HEK293 (cell line): ENCODE results near the gene PLCD4.

Experiments used
- BCL11A ChIP-seq: fragments of 450-650 bp; formaldehyde crosslinking; IDR thresholded peaks from 2 replicates; pipeline ENCODE4 v1.5.1; 2016; ENCODE audit warnings: low read depth, missing biosample characterization, missing genetic modification characterization
- BCL11B ChIP-seq: fragments of 450-650 bp; formaldehyde crosslinking; IDR thresholded peaks from 2 replicates; pipeline ENCODE4 v1.5.1; 2016; ENCODE audit warnings: low read depth, missing biosample characterization, missing genetic modification characterization
- GFI1B ChIP-seq: fragments of 450-650 bp; formaldehyde crosslinking; IDR thresholded peaks from 2 replicates; pipeline ENCODE4 v1.5.1; 2016; ENCODE audit warnings: missing biosample characterization, missing genetic modification characterization
- HOXA7 ChIP-seq: sonication (generic); formaldehyde crosslinking; IDR thresholded peaks from 2 replicates; pipeline ENCODE4 v1.8.1; 2022; ENCODE audit warnings: missing genetic modification reagents, borderline replicate concordance
- HOXD13 ChIP-seq: sonication (generic); formaldehyde crosslinking; IDR thresholded peaks from 2 replicates; pipeline ENCODE4 v1.8.0; 2022; ENCODE audit warnings: missing genetic modification reagents, borderline replicate concordance
- KLF10 ChIP-seq: fragments of 450-650 bp; IDR thresholded peaks from 2 replicates; pipeline ENCODE4 v1.5.1; 2018; ENCODE audit warnings: missing biosample characterization, mild to moderate bottlenecking, missing genetic modification characterization
- KLF7 ChIP-seq: fragments of 450-650 bp; formaldehyde crosslinking; IDR thresholded peaks from 2 replicates; pipeline ENCODE4 v1.5.1; 2016; ENCODE audit warnings: missing biosample characterization, missing genetic modification characterization, borderline replicate concordance
- MYNN ChIP-seq: fragments of 450-650 bp; formaldehyde crosslinking; IDR thresholded peaks from 2 replicates; pipeline ENCODE4 v1.5.1; 2016; ENCODE audit warnings: missing biosample characterization, missing genetic modification characterization, borderline replicate concordance
- SP7 ChIP-seq: fragments of 450-650 bp; formaldehyde crosslinking; IDR thresholded peaks from 2 replicates; pipeline ENCODE4 v1.5.1; 2016; ENCODE audit warnings: missing biosample characterization, missing genetic modification characterization
- TRIM28 ChIP-seq: IDR thresholded peaks from 2 replicates; pipeline ENCODE4 v1.6.1; 2011; ENCODE audit warnings: low read length, control low read depth, borderline replicate concordance
- ZBTB1 ChIP-seq: fragments of 450-650 bp; formaldehyde crosslinking; IDR thresholded peaks from 2 replicates; pipeline ENCODE4 v1.5.1; 2016; ENCODE audit warnings: missing biosample characterization, missing genetic modification characterization
- ZBTB17 ChIP-seq: fragments of 450-650 bp; formaldehyde crosslinking; IDR thresholded peaks from 2 replicates; pipeline ENCODE4 v1.5.1; 2016; ENCODE audit warnings: missing biosample characterization, missing genetic modification characterization
- ZBTB48 ChIP-seq: fragments of 450-650 bp; formaldehyde crosslinking; IDR thresholded peaks from 2 replicates; pipeline ENCODE4 v1.5.1; 2016; ENCODE audit warnings: missing biosample characterization, missing genetic modification characterization
- ZFP3 ChIP-seq: fragments of 450-650 bp; formaldehyde crosslinking; IDR thresholded peaks from 2 replicates; pipeline ENCODE4 v1.5.1; 2016; ENCODE audit warnings: low read depth, missing biosample characterization, missing genetic modification characterization
- ZNF114 ChIP-seq: fragments of 450-650 bp; formaldehyde crosslinking; IDR thresholded peaks from 2 replicates; pipeline ENCODE4 v1.5.0; 2017; ENCODE audit warnings: missing biosample characterization, missing genetic modification characterization
- ZNF121 ChIP-seq: fragments of 450-650 bp; formaldehyde crosslinking; IDR thresholded peaks from 2 replicates; pipeline ENCODE4 v1.5.1; 2016; ENCODE audit warnings: missing biosample characterization, missing genetic modification characterization
- ZNF157 ChIP-seq: fragments of 450-650 bp; formaldehyde crosslinking; IDR thresholded peaks from 2 replicates; pipeline ENCODE4 v1.5.1; 2016; ENCODE audit warnings: missing biosample characterization, missing genetic modification characterization
- ZNF266 ChIP-seq: fragments of 450-650 bp; formaldehyde crosslinking; IDR thresholded peaks from 2 replicates; pipeline ENCODE4 v1.5.1; 2016; ENCODE audit warnings: missing biosample characterization, missing genetic modification characterization, low read depth
- ZNF350 ChIP-seq: fragments of 450-650 bp; formaldehyde crosslinking; IDR thresholded peaks from 2 replicates; pipeline ENCODE4 v1.5.0; 2017; ENCODE audit warnings: missing biosample characterization, mild to moderate bottlenecking, missing genetic modification characterization
- ZNF354C ChIP-seq: fragments of 450-650 bp; formaldehyde crosslinking; IDR thresholded peaks from 2 replicates; pipeline ENCODE4 v1.5.1; 2016; ENCODE audit warnings: missing biosample characterization, missing genetic modification characterization, low read depth, borderline replicate concordance
- ZNF514 ChIP-seq: fragments of 450-650 bp; formaldehyde crosslinking; IDR thresholded peaks from 2 replicates; pipeline ENCODE4 v1.5.1; 2016; ENCODE audit warnings: missing biosample characterization, missing genetic modification characterization
- ZNF530 ChIP-seq: fragments of 450-650 bp; formaldehyde crosslinking; IDR thresholded peaks from 2 replicates; pipeline ENCODE4 v1.5.1; 2016; ENCODE audit warnings: low read depth, missing biosample characterization, missing genetic modification characterization
- ZNF623 ChIP-seq: fragments of 450-650 bp; formaldehyde crosslinking; IDR thresholded peaks from 2 replicates; pipeline ENCODE4 v1.5.1; 2016; ENCODE audit warnings: missing biosample characterization, missing genetic modification characterization
- ZNF626 ChIP-seq: fragments of 450-650 bp; sonication (Bioruptor Pico); formaldehyde crosslinking; IDR thresholded peaks from 2 replicates; pipeline ENCODE4 v1.5.1; 2018; ENCODE audit warnings: missing biosample characterization, missing genetic modification characterization, inconsistent platforms
- ZNF777 ChIP-seq: fragments of 450-650 bp; formaldehyde crosslinking; IDR thresholded peaks from 2 replicates; pipeline ENCODE4 v1.5.1; 2017; ENCODE audit warnings: missing biosample characterization, missing genetic modification characterization, borderline replicate concordance
- TF ChIP-seq, protein P1 (sequence below): IDR thresholded peaks from 2 replicates; pipeline ENCODE4 v1.6.1; 2011; ENCODE audit warnings: mild to moderate bottlenecking, low read depth, low read length, borderline replicate concordance
- TF ChIP-seq, protein P2 (sequence below): fragments of 450-650 bp; formaldehyde crosslinking; IDR thresholded peaks from 2 replicates; pipeline ENCODE4 v1.5.1; 2016; ENCODE audit warnings: missing biosample characterization, missing genetic modification characterization
- TF ChIP-seq, protein P3 (sequence below): fragments of 450-650 bp; formaldehyde crosslinking; IDR thresholded peaks from 2 replicates; pipeline ENCODE4 v1.5.1; 2016; ENCODE audit warnings: missing biosample characterization, missing genetic modification characterization
- TF ChIP-seq, protein P4 (sequence below): fragments of 450-650 bp; formaldehyde crosslinking; IDR thresholded peaks from 2 replicates; pipeline ENCODE4 v1.5.0; 2017; ENCODE audit warnings: missing biosample characterization, missing genetic modification characterization, borderline replicate concordance
- TF ChIP-seq, protein P5 (sequence below): fragments of 450-650 bp; formaldehyde crosslinking; IDR thresholded peaks from 2 replicates; pipeline ENCODE4 v1.5.1; 2017; ENCODE audit warnings: missing biosample characterization, missing genetic modification characterization
- TF ChIP-seq, protein P6 (sequence below): fragments of 450-650 bp; formaldehyde crosslinking; IDR thresholded peaks from 2 replicates; pipeline ENCODE4 v1.5.1; 2017; ENCODE audit warnings: missing biosample characterization, mild to moderate bottlenecking, missing genetic modification characterization, moderate library complexity

Gene PLCD4

DNA sequence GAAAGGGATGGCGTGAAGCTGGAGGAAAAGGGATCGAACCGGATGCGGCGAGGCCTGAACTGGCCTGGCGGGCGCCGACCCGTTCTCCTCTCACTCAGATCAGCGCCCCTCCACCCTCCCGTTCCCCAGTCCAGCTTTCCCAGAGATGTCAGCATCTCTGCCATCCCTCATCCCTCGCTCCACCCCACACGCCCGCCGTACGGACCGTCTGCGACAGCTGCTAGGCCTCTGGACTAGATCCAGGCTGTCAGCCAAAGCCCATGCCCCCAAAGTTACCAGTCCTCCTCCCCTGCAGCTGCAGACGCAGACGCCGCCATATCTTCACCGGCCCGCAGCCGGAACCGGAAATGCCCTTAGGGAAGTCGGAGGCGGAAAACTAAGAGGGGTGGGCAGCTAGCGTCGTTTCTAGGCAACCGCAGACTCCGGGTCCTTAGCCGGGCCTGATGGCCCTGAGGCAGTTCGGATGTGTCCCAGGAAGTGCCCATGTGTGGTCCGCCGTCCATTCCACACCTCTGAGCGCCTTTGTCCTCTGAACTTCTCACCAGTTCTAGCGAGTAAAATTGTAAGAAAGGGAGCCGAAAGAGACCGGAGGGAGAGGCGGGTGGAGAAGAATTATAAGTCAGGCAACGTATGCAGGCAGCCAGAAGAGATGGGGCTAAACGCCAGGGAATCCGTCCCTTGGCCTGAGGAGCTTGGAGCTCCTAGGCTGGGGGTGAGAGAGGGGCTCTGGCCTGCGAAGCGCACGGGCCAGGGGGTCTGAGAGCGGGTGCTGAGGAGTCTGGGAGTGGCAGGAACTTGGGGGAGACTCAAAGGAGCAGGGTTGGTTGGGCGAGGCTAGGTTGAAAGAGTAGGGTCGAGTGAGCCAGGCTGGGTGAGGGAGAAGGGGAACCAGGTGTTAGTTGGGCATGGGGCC is 64.2 kb downstream of the PLCD4 start, which contains the start of the genes RNF25 and STK36 (continued):
- no peak for TF ChIP-seq ZNF121 (tag by site-specific recombination)
- peak; percentile 86 for TF ChIP-seq ZBTB17
- TF ChIP-seq, protein P1, sequence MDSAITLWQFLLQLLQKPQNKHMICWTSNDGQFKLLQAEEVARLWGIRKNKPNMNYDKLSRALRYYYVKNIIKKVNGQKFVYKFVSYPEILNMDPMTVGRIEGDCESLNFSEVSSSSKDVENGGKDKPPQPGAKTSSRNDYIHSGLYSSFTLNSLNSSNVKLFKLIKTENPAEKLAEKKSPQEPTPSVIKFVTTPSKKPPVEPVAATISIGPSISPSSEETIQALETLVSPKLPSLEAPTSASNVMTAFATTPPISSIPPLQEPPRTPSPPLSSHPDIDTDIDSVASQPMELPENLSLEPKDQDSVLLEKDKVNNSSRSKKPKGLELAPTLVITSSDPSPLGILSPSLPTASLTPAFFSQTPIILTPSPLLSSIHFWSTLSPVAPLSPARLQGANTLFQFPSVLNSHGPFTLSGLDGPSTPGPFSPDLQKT: 0 out of 2 replicates have a peak, but pooled peaks have one; percentile 68
- peak; percentile 54; the same call in 1 of the 2 replicates for TF ChIP-seq SP7 (tag by site-specific recombination)
- no peak for TF ChIP-seq ZNF266 (tag by site-specific recombination)
- TF ChIP-seq HOXA7 (CRISPR knock-in tag): no peak
- TF ChIP-seq HOXD13 (CRISPR knock-in tag): 0 out of 2 replicates have a peak, but pooled peaks have one; percentile 8
- no peak for TF ChIP-seq TRIM28
- TF ChIP-seq, protein P2, sequence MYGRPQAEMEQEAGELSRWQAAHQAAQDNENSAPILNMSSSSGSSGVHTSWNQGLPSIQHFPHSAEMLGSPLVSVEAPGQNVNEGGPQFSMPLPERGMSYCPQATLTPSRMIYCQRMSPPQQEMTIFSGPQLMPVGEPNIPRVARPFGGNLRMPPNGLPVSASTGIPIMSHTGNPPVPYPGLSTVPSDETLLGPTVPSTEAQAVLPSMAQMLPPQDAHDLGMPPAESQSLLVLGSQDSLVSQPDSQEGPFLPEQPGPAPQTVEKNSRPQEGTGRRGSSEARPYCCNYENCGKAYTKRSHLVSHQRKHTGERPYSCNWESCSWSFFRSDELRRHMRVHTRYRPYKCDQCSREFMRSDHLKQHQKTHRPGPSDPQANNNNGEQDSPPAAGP (tag by site-specific recombination): no peak
- peak; percentile 41; the same call in 1 of the 2 replicates for TF ChIP-seq ZBTB48 (tag by site-specific recombination)
- TF ChIP-seq ZNF114 (tag by site-specific recombination): no peak
- TF ChIP-seq, protein P3, sequence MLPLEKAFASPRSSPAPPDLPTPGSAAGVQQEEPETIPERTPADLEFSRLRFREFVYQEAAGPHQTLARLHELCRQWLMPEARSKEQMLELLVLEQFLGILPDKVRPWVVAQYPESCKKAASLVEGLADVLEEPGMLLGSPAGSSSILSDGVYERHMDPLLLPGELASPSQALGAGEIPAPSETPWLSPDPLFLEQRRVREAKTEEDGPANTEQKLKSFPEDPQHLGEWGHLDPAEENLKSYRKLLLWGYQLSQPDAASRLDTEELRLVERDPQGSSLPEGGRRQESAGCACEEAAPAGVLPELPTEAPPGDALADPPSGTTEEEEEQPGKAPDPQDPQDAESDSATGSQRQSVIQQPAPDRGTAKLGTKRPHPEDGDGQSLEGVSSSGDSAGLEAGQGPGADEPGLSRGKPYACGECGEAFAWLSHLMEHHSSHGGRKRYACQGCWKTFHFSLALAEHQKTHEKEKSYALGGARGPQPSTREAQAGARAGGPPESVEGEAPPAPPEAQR (tag by site-specific recombination): no peak
- no peak for TF ChIP-seq ZNF157 (tag by site-specific recombination)
- TF ChIP-seq, protein P4, sequence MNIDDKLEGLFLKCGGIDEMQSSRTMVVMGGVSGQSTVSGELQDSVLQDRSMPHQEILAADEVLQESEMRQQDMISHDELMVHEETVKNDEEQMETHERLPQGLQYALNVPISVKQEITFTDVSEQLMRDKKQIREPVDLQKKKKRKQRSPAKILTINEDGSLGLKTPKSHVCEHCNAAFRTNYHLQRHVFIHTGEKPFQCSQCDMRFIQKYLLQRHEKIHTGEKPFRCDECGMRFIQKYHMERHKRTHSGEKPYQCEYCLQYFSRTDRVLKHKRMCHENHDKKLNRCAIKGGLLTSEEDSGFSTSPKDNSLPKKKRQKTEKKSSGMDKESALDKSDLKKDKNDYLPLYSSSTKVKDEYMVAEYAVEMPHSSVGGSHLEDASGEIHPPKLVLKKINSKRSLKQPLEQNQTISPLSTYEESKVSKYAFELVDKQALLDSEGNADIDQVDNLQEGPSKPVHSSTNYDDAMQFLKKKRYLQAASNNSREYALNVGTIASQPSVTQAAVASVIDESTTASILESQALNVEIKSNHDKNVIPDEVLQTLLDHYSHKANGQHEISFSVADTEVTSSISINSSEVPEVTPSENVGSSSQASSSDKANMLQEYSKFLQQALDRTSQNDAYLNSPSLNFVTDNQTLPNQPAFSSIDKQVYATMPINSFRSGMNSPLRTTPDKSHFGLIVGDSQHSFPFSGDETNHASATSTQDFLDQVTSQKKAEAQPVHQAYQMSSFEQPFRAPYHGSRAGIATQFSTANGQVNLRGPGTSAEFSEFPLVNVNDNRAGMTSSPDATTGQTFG (tag by site-specific recombination): no peak
- TF ChIP-seq ZNF514 (tag by site-specific recombination): no peak
- no peak for TF ChIP-seq ZNF354C (tag by site-specific recombination)
- no peak for TF ChIP-seq GFI1B (tag by site-specific recombination)
- no peak for TF ChIP-seq KLF7 (tag by site-specific recombination)
- TF ChIP-seq, protein P5, sequence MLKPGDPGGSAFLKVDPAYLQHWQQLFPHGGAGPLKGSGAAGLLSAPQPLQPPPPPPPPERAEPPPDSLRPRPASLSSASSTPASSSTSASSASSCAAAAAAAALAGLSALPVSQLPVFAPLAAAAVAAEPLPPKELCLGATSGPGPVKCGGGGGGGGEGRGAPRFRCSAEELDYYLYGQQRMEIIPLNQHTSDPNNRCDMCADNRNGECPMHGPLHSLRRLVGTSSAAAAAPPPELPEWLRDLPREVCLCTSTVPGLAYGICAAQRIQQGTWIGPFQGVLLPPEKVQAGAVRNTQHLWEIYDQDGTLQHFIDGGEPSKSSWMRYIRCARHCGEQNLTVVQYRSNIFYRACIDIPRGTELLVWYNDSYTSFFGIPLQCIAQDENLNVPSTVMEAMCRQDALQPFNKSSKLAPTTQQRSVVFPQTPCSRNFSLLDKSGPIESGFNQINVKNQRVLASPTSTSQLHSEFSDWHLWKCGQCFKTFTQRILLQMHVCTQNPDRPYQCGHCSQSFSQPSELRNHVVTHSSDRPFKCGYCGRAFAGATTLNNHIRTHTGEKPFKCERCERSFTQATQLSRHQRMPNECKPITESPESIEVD (tag by site-specific recombination): no peak
- TF ChIP-seq KLF10 (tag by site-specific recombination): no peak
- no peak for TF ChIP-seq ZNF350 (tag by site-specific recombination)
- TF ChIP-seq ZNF626 (tag by site-specific recombination): no peak
- no peak for TF ChIP-seq ZNF623 (tag by site-specific recombination)
- TF ChIP-seq ZBTB1 (tag by site-specific recombination): no peak
- no peak for TF ChIP-seq ZNF777 (tag by site-specific recombination)
- no peak for TF ChIP-seq BCL11B (tag by site-specific recombination)
- no peak for TF ChIP-seq BCL11A (tag by site-specific recombination)
- TF ChIP-seq, protein P6, sequence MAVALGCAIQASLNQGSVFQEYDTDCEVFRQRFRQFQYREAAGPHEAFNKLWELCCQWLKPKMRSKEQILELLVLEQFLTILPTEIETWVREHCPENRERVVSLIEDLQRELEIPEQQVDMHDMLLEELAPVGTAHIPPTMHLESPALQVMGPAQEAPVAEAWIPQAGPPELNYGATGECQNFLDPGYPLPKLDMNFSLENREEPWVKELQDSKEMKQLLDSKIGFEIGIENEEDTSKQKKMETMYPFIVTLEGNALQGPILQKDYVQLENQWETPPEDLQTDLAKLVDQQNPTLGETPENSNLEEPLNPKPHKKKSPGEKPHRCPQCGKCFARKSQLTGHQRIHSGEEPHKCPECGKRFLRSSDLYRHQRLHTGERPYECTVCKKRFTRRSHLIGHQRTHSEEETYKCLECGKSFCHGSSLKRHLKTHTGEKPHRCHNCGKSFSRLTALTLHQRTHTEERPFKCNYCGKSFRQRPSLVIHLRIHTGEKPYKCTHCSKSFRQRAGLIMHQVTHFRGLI (tag by site-specific recombination): peak; percentile 64
- TF ChIP-seq ZNF530: no peak
- no peak for TF ChIP-seq ZFP3 (tag by site-specific recombination)
- TF ChIP-seq MYNN (tag by site-specific recombination): no peak
